HG03175 (cell line): ENCODE measurements around the gene CEP72.

ENCODE experiments used
- ATAC-seq: cut with Tn5 transposase; IDR thresholded peaks from one replicate; pipeline ENCODE4 v1.9.1; 2021; ENCODE audit warnings: mild to moderate bottlenecking, moderate library complexity; ENCODE audit not compliant: unreplicated experiment

CEP72 gene

GRCh38 chr5:652023-652515, 39.9 kb downstream of the CEP72 start:
- ATAC-seq: no peak

GRCh38 chr5:652773-653350, 40.7 kb downstream of the CEP72 start:
- no peak for ATAC-seq

- no peak for ATAC-seq
These were observed 42.1 kb downstream of the CEP72 start for GRCh38 chr5:654071-654778.

- ATAC-seq: no peak
These were observed 43.3 kb downstream of the CEP72 start for GRCh38 chr5:655406-655805.

- no peak for ATAC-seq
These were observed 45.4 kb downstream of the CEP72 start for GRCh38 chr5:657570-657969.

- ATAC-seq: no peak
These were observed 46.0 kb downstream of the CEP72 start for GRCh38 chr5:658103-658502.

- ATAC-seq: no peak
These were observed 47.5 kb downstream of the CEP72 start for GRCh38 chr5:659496-660263.

GRCh38 chr5:660491-661030, 48.4 kb downstream of the CEP72 start:
- ATAC-seq: no peak

- ATAC-seq: no peak
These were observed 50.0 kb downstream of the CEP72 start for GRCh38 chr5:661891-662750.

GRCh38 chr5:662751-663435, 50.8 kb downstream of the CEP72 start:
- ATAC-seq: no peak

- ATAC-seq: no peak
These were observed 51.5 kb downstream of the CEP72 start for GRCh38 chr5:663436-664342.

GRCh38 chr5:664343-664993, 52.3 kb downstream of the CEP72 start:
- no peak for ATAC-seq

GRCh38 chr5:664994-665360, 52.8 kb downstream of the CEP72 start:
- ATAC-seq: no peak

GRCh38 chr5:665541-665955, 53.4 kb downstream of the CEP72 start:
- no peak for ATAC-seq

GRCh38 chr5:665956-666711, 54.0 kb downstream of the CEP72 start:
- ATAC-seq: no peak

GRCh38 chr5:666816-667498, 54.8 kb downstream of the CEP72 start:
- ATAC-seq: no peak

GRCh38 chr5:668283-668995, 56.3 kb downstream of the CEP72 start:
- no peak for ATAC-seq
